ENCODE measurements around the gene SIN3B.

The SIN3B gene

DNA sequence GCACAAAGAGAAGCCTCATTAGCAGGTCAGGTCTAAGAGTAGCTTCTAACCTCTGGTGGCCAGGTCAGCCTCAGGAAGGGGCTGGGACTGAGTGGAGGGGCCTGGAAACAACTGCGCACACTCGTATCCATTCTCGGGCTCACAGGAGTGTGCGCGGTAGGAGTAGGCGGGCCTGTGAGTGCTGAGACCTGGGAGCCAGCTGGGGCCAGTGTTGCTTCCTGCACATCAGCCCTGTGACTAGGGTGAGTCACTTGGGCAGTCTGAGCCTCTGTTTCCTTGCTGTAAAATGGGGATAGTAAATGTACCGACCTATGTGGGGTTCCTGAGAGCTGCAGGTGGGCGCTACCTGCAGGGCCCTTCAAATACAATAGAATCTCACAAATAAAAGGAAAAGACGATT is 26.9 kb downstream of the SIN3B start:
- no peaks in the 10 kb centered on the region for H3K4me1 ChIP-seq (ENCODE audit: insufficient read depth, poor library complexity, severe bottlenecking)
- ATAC-seq (ENCODE audit: low read depth) (no peak), DNase-seq (ENCODE audit: low spot score) (no peak)
- H3K4me3 ChIP-seq (ENCODE audit: severe bottlenecking) = no peak overlapping the region
- no peaks in the 10 kb centered on the region for H3K9me3 ChIP-seq (ENCODE audit: severe bottlenecking)
- no peak for TF ChIP-seq CTCF (IDR thresholded peaks at IDR 0.05; ENCODE audit: poor library complexity, severe bottlenecking)
- peaks cover 53% of the 10 kb centered on the region for H3K36me3 ChIP-seq (ENCODE audit: low read depth)
- no peaks in the 10 kb centered on the region for H3K27me3 ChIP-seq (ENCODE audit: insufficient read depth, poor library complexity, severe bottlenecking)
- H3K27ac ChIP-seq (ENCODE audit: poor library complexity, severe bottlenecking) = no peak overlapping the region

GRCh38 chr19:16859626-16860025 is 30.4 kb downstream of the SIN3B start:
- H3K36me3 ChIP-seq (ENCODE audit: low read depth) = peaks cover 52% of the 10 kb centered on the region
- no peak for TF ChIP-seq CTCF (IDR thresholded peaks at IDR 0.05; ENCODE audit: poor library complexity, severe bottlenecking)
- ATAC-seq (ENCODE audit: low read depth) = no peak

DNA sequence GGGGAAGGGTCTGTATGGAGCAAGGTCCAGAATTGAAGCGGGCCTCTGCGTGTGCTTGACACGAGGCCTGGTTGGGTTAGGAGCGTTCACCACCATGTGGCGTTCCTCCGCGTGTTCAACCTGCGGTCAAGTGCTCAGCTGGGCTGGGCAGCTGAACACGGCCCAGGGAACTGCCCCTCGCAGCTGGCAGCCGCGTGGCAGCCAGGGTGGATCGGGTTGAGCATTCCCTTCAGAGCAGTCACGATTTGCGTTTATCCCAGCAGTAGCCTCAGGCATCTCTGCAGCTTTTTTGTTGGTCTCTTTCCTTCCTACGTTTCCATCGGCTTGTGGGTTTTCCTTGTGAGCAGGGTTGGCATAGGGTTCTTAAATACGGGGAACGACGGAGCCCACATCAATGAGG is 30.9 kb downstream of the SIN3B start:
- Histone ChIP-seq H3K27me3 (ENCODE audit: insufficient read depth, poor library complexity, severe bottlenecking) (no peaks in the 10 kb centered on the region), H3K36me3 (ENCODE audit: low read depth) (peaks cover 52% of the 10 kb centered on the region), H3K27ac (ENCODE audit: poor library complexity, severe bottlenecking) (no peak overlapping the region), H3K9me3 (ENCODE audit: severe bottlenecking) (no peaks in the 10 kb centered on the region), H3K4me1 (ENCODE audit: insufficient read depth, poor library complexity, severe bottlenecking) (no peaks in the 10 kb centered on the region), H3K4me3 (ENCODE audit: severe bottlenecking) (no peak overlapping the region)
- TF ChIP-seq CTCF (IDR thresholded peaks at IDR 0.05; ENCODE audit: poor library complexity, severe bottlenecking) = no peak
- DNase-seq (ENCODE audit: low spot score) = no peak
- ATAC-seq (ENCODE audit: low read depth) = no peak; the same call in 2 of the 3 replicates

More at GRCh38 chr19:16859626-16860025, 30.4 kb downstream of the SIN3B start:
- DNase-seq (ENCODE audit: low spot score) = no peak
- no peak overlapping the region for H3K4me3 ChIP-seq (ENCODE audit: severe bottlenecking)
- H3K4me1 ChIP-seq (ENCODE audit: insufficient read depth, poor library complexity, severe bottlenecking) = no peaks in the 10 kb centered on the region
- H3K27me3 ChIP-seq (ENCODE audit: insufficient read depth, poor library complexity, severe bottlenecking) = no peaks in the 10 kb centered on the region
- H3K27ac ChIP-seq (ENCODE audit: poor library complexity, severe bottlenecking) = no peak overlapping the region
- no peaks in the 10 kb centered on the region for H3K9me3 ChIP-seq (ENCODE audit: severe bottlenecking)

DNA sequence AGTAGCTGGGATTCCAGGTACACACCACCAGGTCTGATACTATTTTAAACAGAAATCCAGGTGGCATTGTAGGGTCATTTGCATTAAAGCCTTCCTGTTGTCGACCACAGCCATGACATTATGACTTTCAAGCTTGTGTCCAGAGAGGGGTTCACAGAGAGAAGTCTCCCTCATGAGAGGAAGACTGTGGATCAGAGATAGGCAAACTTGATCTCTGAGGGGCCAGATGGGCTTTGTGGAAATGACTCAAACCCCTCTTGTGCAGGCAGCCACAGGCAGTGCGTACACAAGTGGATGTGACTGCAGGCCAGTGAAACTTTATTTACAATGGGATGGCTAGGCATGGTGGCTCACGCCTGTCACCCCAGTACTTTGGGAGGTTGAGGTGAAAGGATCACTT is 31.8 kb downstream of the SIN3B start:
- Histone ChIP-seq H3K9me3 (ENCODE audit: severe bottlenecking) (no peaks in the 10 kb centered on the region), H3K4me3 (ENCODE audit: severe bottlenecking) (no peak overlapping the region), H3K4me1 (ENCODE audit: insufficient read depth, poor library complexity, severe bottlenecking) (no peaks in the 10 kb centered on the region), H3K27me3 (ENCODE audit: insufficient read depth, poor library complexity, severe bottlenecking) (no peaks in the 10 kb centered on the region), H3K27ac (ENCODE audit: poor library complexity, severe bottlenecking) (no peak overlapping the region), H3K36me3 (ENCODE audit: low read depth) (peaks cover 50% of the 10 kb centered on the region)
- ATAC-seq (ENCODE audit: low read depth) (no peak), DNase-seq (ENCODE audit: low spot score) (no peak)
- TF ChIP-seq CTCF (IDR thresholded peaks at IDR 0.05; ENCODE audit: poor library complexity, severe bottlenecking) = no peak

DNA sequence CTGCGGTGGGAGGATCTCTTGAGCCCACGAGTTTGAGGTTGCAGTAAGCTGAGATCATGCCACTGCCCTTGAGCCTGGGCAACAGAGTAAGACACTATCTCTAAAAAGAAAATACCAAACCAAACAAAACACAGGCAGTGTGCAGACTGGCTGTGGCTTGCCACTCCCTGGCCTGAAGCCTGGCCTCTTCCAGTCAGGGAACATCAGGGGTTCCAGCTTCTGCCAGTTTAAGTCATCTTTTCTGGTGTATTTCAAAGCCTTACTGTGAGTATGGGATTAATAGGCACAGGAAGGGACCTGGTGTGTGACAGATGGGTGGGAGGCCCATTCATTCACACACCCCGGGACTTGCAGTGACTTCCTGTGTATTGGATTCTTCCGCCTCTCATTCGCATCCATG is 32.6 kb downstream of the SIN3B start:
- TF ChIP-seq CTCF (IDR thresholded peaks at IDR 0.05; ENCODE audit: poor library complexity, severe bottlenecking) = no peak
- Histone ChIP-seq H3K36me3 (ENCODE audit: low read depth) (peaks cover 54% of the 10 kb centered on the region), H3K4me3 (ENCODE audit: severe bottlenecking) (no peak overlapping the region), H3K27me3 (ENCODE audit: insufficient read depth, poor library complexity, severe bottlenecking) (no peaks in the 10 kb centered on the region), H3K27ac (ENCODE audit: poor library complexity, severe bottlenecking) (no peak overlapping the region), H3K4me1 (ENCODE audit: insufficient read depth, poor library complexity, severe bottlenecking) (no peaks in the 10 kb centered on the region), H3K9me3 (ENCODE audit: severe bottlenecking) (no peaks in the 10 kb centered on the region)
- ATAC-seq (ENCODE audit: low read depth) = no peak
- no peak for DNase-seq (ENCODE audit: low spot score)

Measured in RWPE2 (cell line).